A549 (cell line): ENCODE results near the gene SMCO2.

ENCODE experiments used
- CTCF ChIP-seq: fragments of >200 bp; sonication (Bioruptor Twin); formaldehyde crosslinking; IDR thresholded peaks from 3 replicates; pipeline ENCODE4 v1.5.1; 2016
- MAFK ChIP-seq: fragments of 450-650 bp; IDR thresholded peaks from 2 replicates; pipeline ENCODE4 v1.6.1; 2014; ENCODE audit not compliant: partially characterized antibody
- RFX5 ChIP-seq: fragments of 450-650 bp; IDR thresholded peaks from 2 replicates; pipeline ENCODE4 v1.7.1; 2014; ENCODE audit warnings: antibody characterized with exemption, mild to moderate bottlenecking, moderate library complexity
- SMC3 ChIP-seq: fragments of >200 bp; sonication (Bioruptor Twin); formaldehyde crosslinking; IDR thresholded peaks from 3 replicates; pipeline ENCODE4 v1.6.1; 2018; ENCODE audit warnings: inconsistent platforms
- USF2 ChIP-seq: fragments of 450-650 bp; IDR thresholded peaks from 2 replicates; pipeline ENCODE4 v1.6.1; 2014; ENCODE audit warnings: antibody characterized with exemption

- TF ChIP-seq USF2 (no peak), CTCF (no peak), RFX5 (no peak), MAFK (no peak), SMC3 (no peak)
Measured at GRCh38 chr12:27537855-27538675, 91.5 kb downstream of the SMCO2 start.
